HepG2 (cell line): ENCODE results near the gene PROX2. TPM values are rescaled to one million over a fixed set of nuclear protein-coding genes. Genes with fewer than 3 reads are reported as not detected.

Experiments used
- EP300 ChIP-seq, 3 experiments: sonication (generic) in 1 of 3; formaldehyde crosslinking in 1 of 3; IDR thresholded peaks; 2 replicates each; pipeline versions ENCODE4 v1.5.1 to v1.6.1; 2011 to 2020; ENCODE audit warnings: low read depth in 2 of 3, low read length in 2 of 3, borderline replicate concordance in 1 of 3, improper control_type of control experiment in 1 of 3, mild to moderate bottlenecking in 1 of 3, missing genetic modification reagents in 1 of 3, moderate library complexity in 1 of 3
- FOXP1 ChIP-seq, 2 experiments: fragments of 450-650 bp in 1 of 2; IDR thresholded peaks; 2 replicates each; pipeline ENCODE4 v1.6.1; 2017 to 2018; ENCODE audit warnings: antibody characterized with exemption in 1 of 2
- GPBP1L1 ChIP-seq: sonication (generic); formaldehyde crosslinking; IDR thresholded peaks from 2 replicates; pipeline ENCODE4 v1.5.0; 2020; ENCODE audit warnings: mild to moderate bottlenecking, missing genetic modification reagents
- HES4 ChIP-seq: sonication (generic); formaldehyde crosslinking; IDR thresholded peaks from 2 replicates; pipeline ENCODE4 v1.9.0; 2021; ENCODE audit warnings: mild to moderate bottlenecking, missing genetic modification reagents, borderline replicate concordance
- KLF16 ChIP-seq, 2 experiments: sonication (generic) in 1 of 2; formaldehyde crosslinking in 1 of 2; IDR thresholded peaks; 2 replicates each; pipeline versions ENCODE4 v1.6.1 to v1.8.0; 2016 to 2023; ENCODE audit warnings: missing genetic modification reagents in 2 of 2, missing compliant biosample characterization in 1 of 2
- MBD4 ChIP-seq: IDR thresholded peaks from 2 replicates; pipeline ENCODE4 v1.6.1; 2012; ENCODE audit warnings: low read length, inconsistent platforms, borderline replicate concordance
- MXD1 ChIP-seq: sonication (generic); formaldehyde crosslinking; IDR thresholded peaks from 2 replicates; pipeline ENCODE4 v1.4.0; 2020; ENCODE audit warnings: mild to moderate bottlenecking, missing genetic modification reagents
- MYPOP ChIP-seq: sonication (generic); formaldehyde crosslinking; IDR thresholded peaks from 2 replicates; pipeline ENCODE4 v1.8.1; 2023; ENCODE audit warnings: mild to moderate bottlenecking, moderate library complexity, missing genetic modification reagents
- POLR2AphosphoS2 ChIP-seq: IDR thresholded peaks from 2 replicates; pipeline ENCODE4 v1.6.1; 2011; ENCODE audit warnings: low read depth, low read length, improper control_type of control experiment
- REL ChIP-seq: sonication (generic); formaldehyde crosslinking; conservative IDR thresholded peaks from 2 replicates; pipeline ENCODE4 v1.8.0; 2022; ENCODE audit warnings: mild to moderate bottlenecking, missing genetic modification reagents, moderate library complexity
- SALL1 ChIP-seq: sonication (generic); formaldehyde crosslinking; IDR thresholded peaks from 2 replicates; pipeline ENCODE4 v1.8.0; 2022; ENCODE audit warnings: mild to moderate bottlenecking, missing genetic modification reagents
- SOX6 ChIP-seq, 2 experiments: fragments of 450-650 bp in 1 of 2; sonication (generic) in 1 of 2; formaldehyde crosslinking in 1 of 2; IDR thresholded peaks; 2 replicates each; pipeline versions ENCODE4 v1.4.0 to v1.6.1; 2017 to 2020; ENCODE audit warnings: antibody characterized with exemption in 1 of 2, mild to moderate bottlenecking in 1 of 2, missing genetic modification reagents in 1 of 2
- SRSF4 ChIP-seq: fragments of 200-400 bp; formaldehyde crosslinking; IDR thresholded peaks from one replicate; pipeline ENCODE4 v1.6.1; 2018; ENCODE audit warnings: mild to moderate bottlenecking, low read depth, low read length, moderate library complexity; ENCODE audit not compliant: poor library complexity, severe bottlenecking
- SSRP1 ChIP-seq: IDR thresholded peaks from 2 replicates; pipeline ENCODE4 v1.6.1; 2016; ENCODE audit warnings: control low read depth
- WIZ ChIP-seq: sonication (generic); formaldehyde crosslinking; IDR thresholded peaks from 2 replicates; pipeline ENCODE4 v1.5.1; 2020; ENCODE audit warnings: mild to moderate bottlenecking, missing genetic modification reagents
- ZNF124 ChIP-seq: sonication (generic); formaldehyde crosslinking; IDR thresholded peaks from 2 replicates; pipeline ENCODE4 v1.4.0; 2020; ENCODE audit warnings: missing genetic modification reagents
- ZNF343 ChIP-seq: sonication (generic); formaldehyde crosslinking; IDR thresholded peaks from 2 replicates; pipeline ENCODE4 v1.4.0; 2020; ENCODE audit warnings: mild to moderate bottlenecking, missing genetic modification reagents
- ZNF44 ChIP-seq: sonication (generic); formaldehyde crosslinking; IDR thresholded peaks from 2 replicates; pipeline ENCODE4 v1.5.1; 2020; ENCODE audit warnings: mild to moderate bottlenecking, missing genetic modification reagents
- ZNF441 ChIP-seq: sonication (generic); formaldehyde crosslinking; IDR thresholded peaks from 2 replicates; pipeline ENCODE4 v1.7.0; 2021; ENCODE audit warnings: missing genetic modification reagents, borderline replicate concordance
- ZNF468 ChIP-seq: sonication (generic); formaldehyde crosslinking; IDR thresholded peaks from 2 replicates; pipeline ENCODE4 v1.8.0; 2022; ENCODE audit warnings: mild to moderate bottlenecking, moderate library complexity, missing genetic modification reagents
- ZNF530 ChIP-seq: sonication (generic); formaldehyde crosslinking; IDR thresholded peaks from 2 replicates; pipeline ENCODE4 v1.5.0; 2020; ENCODE audit warnings: low read depth, mild to moderate bottlenecking, missing genetic modification reagents
- ZNF740 ChIP-seq: sonication (generic); formaldehyde crosslinking; IDR thresholded peaks from 2 replicates; pipeline ENCODE4 v1.4.0; 2020; ENCODE audit warnings: missing genetic modification reagents
- ZNF776 ChIP-seq: sonication (generic); formaldehyde crosslinking; IDR thresholded peaks from 2 replicates; pipeline ENCODE4 v1.4.0; 2020; ENCODE audit warnings: mild to moderate bottlenecking, missing genetic modification reagents
- ZNF816 ChIP-seq: sonication (generic); formaldehyde crosslinking; IDR thresholded peaks from 2 replicates; pipeline ENCODE4 v1.8.0; 2022; ENCODE audit warnings: missing genetic modification reagents, mild to moderate bottlenecking, borderline replicate concordance
- polyA plus RNA-seq, 8 experiments: library from polyadenylated mRNA; depleted of rRNA in 3 of 8; stranded (reverse) in 7 of 8; unstranded in 1 of 8; fragments of >200 nt; fragmentation: Illumina TruSeq in 4 of 8; extraction: Trizol in 4 of 8; gene quantifications; 2 replicates each; pipeline versions ENCODE4 v1.2.1 to v1.2.3, GENCODE V29; 2011 to 2016; ENCODE audit warnings: low read depth in 4 of 8, missing spikeins in 1 of 8, mixed read lengths in 1 of 8; ENCODE audit not compliant: insufficient read depth in 1 of 8
- total RNA-seq, 5 experiments: library from RNA; depleted of rRNA; stranded (reverse); fragments of >200 nt; fragmentation: Illumina TruSeq; extraction: Trizol; gene quantifications; 2 replicates each; pipeline ENCODE4 v1.2.3, GENCODE V29; 2016; ENCODE audit warnings: low read depth in 1 of 5
- TF ChIP-seq, protein P1 (sequence below): sonication (generic); formaldehyde crosslinking; IDR thresholded peaks from 2 replicates; pipeline ENCODE4 v1.9.0; 2021; ENCODE audit warnings: missing genetic modification reagents, borderline replicate concordance

PROX2 gene
- total and polyA plus RNA-seq, 2 of the 13 experiments (the other 11 are each of a cell fraction or from before 2014, with no cell fraction given): not detected

DNA sequence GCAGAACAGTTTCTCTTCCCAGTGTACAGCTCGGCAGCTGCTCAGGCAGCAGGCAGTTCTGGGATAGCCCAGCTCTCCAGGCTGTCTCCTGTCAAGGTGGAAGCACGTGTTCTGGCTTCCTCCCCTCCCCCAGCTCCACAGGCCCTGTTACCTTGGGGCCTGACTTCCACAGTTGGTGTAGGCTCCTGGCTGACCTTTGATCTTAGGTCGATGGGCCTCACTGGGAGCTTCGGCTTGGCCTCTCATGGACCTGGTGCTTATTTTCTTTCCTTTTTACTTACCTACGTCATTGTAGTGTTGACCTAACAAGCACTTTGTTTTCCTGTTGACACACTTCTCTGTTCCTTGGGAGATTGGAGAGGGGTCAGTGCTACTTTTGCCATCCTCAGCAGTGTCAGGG, 22.7 kb upstream of the PROX2 start (continued):
- TF ChIP-seq ZNF530 (CRISPR knock-in tag): no peak
- no peak for TF ChIP-seq ZNF740 (CRISPR knock-in tag)
- TF ChIP-seq ZNF441 (CRISPR knock-in tag): peak; percentile 74; the same call in 1 of the 2 replicates
- TF ChIP-seq WIZ (CRISPR knock-in tag): peak; percentile 90
- TF ChIP-seq REL: no peak
- TF ChIP-seq KLF16 (CRISPR knock-in tag; IDR thresholded peaks at IDR 0.05): peak in 1 of 2 experiments; percentile 69; a peak in 2 of 4 replicates
- TF ChIP-seq MXD1 (CRISPR knock-in tag): peak; percentile 63; the same call in 1 of the 2 replicates
- no peak for TF ChIP-seq GPBP1L1
- no peak for TF ChIP-seq ZNF124 (CRISPR knock-in tag)
- TF ChIP-seq, protein P1, sequence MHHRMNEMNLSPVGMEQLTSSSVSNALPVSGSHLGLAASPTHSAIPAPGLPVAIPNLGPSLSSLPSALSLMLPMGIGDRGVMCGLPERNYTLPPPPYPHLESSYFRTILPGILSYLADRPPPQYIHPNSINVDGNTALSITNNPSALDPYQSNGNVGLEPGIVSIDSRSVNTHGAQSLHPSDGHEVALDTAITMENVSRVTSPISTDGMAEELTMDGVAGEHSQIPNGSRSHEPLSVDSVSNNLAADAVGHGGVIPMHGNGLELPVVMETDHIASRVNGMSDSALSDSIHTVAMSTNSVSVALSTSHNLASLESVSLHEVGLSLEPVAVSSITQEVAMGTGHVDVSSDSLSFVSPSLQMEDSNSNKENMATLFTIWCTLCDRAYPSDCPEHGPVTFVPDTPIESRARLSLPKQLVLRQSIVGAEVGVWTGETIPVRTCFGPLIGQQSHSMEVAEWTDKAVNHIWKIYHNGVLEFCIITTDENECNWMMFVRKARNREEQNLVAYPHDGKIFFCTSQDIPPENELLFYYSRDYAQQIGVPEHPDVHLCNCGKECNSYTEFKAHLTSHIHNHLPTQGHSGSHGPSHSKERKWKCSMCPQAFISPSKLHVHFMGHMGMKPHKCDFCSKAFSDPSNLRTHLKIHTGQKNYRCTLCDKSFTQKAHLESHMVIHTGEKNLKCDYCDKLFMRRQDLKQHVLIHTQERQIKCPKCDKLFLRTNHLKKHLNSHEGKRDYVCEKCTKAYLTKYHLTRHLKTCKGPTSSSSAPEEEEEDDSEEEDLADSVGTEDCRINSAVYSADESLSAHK (CRISPR knock-in tag): no peak
- no peak for TF ChIP-seq SRSF4
- TF ChIP-seq SOX6 (IDR thresholded peaks at IDR 0.05): no peak
- TF ChIP-seq SOX6 (CRISPR knock-in tag; IDR thresholded peaks at IDR 0.05): peak; percentile 67; the same call in 1 of the 2 replicates
- peak; percentile 71; the same call in 1 of the 2 replicates for TF ChIP-seq HES4 (CRISPR knock-in tag)
- TF ChIP-seq ZNF468 (CRISPR knock-in tag): no peak
- TF ChIP-seq MBD4: no peak
- TF ChIP-seq ZNF343: no peak
- peak; percentile 93 for TF ChIP-seq SALL1 (CRISPR knock-in tag)
- TF ChIP-seq SSRP1 (CRISPR knock-in tag): no peak
- TF ChIP-seq MYPOP (CRISPR knock-in tag): no peak
- peak; percentile 63; the same call in 1 of the 2 replicates for TF ChIP-seq FOXP1 (IDR thresholded peaks at IDR 0.05)
- peak; percentile 88 for TF ChIP-seq FOXP1 (CRISPR knock-in tag; IDR thresholded peaks at IDR 0.05)
- TF ChIP-seq ZNF776 (CRISPR knock-in tag): no peak
- TF ChIP-seq EP300 (IDR thresholded peaks at IDR 0.05; ENCODE audit: low read depth in 2 of 2, low read length in 2 of 2): peak in 1 of 2 experiments; percentile 81; a peak in 2 of 4 replicates
- peak; percentile 29; the same call in 1 of the 2 replicates for TF ChIP-seq EP300 (CRISPR knock-in tag; IDR thresholded peaks at IDR 0.05; ENCODE audit: borderline replicate concordance)
- no peak for TF ChIP-seq POLR2AphosphoS2
- no peak for TF ChIP-seq ZNF816 (CRISPR knock-in tag)
- peak; percentile 61; the same call in 1 of the 2 replicates for TF ChIP-seq ZNF44
